ENCODE measurements around the gene YKT6.

The YKT6 gene

DNA sequence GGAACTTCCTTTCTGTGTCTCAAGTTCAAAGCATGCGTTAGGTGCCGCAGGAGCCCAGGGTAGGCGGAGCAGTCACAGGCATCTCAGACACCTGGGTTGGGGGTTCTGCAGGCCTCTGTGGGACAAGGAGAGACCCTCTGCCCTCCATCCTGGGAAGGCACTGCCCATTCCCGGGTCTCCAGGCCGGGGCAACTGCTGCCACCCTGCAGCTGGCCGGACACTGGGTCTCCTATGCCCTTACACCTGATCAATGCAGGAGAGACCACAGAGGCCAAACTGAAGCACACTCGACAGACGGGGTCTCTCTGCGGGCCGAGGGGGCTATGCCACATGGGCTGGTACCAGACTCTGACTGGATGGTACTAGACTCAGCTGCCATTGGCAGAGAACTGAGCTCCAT, 36.9 kb downstream of the YKT6 start:
- DNase-seq = no peak

DNA sequence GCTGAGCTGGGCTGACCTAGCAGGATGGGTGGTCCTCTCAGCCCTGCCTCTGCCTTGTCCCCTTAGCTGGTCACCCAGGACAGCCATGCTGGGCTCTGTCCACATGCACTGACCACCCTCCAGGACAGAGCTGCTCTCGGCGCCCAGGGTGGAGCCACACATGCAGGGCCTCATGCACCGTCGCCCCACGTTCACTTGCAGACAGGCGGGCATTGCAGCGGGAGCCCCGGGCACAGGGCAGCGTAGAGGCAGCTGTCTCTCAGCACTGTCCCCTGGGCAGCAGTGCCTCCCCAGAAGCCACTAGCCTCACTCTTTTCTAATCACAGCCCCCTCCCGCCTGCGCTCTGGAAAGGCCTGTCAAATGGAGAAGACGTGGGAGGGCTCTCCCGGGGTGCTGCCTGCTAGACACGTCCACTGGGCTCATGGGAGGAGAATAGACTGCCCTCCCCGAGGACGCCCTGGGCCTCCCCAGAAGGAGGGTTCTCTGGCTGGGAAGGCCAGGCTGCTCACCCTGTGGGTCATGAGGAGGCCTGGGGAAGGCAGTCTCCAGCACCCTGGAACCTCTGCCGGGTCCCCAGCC, 37.4 kb downstream of the YKT6 start:
- no peak for DNase-seq

DNA sequence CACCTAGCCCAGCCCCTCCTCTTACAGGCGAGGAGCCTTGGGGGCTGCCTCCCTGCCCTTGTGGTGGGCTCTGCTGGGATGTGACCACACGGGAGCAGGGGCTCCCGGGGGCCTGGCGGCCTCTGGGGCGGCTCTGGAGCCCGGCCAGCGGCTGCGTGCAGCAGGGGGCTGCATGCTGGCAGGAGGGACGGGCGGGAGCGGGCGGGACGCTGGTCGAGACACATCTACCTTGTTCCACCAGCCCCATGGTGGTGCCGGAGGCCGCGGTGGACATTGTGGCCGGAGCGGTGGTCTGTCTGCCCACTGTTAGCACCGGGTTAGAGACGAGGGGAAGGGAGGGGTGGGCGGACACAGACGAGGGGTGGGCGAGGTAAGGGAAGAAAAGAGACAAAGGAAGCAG, 38.6 kb downstream of the YKT6 start:
- DNase-seq = no peak

DNA sequence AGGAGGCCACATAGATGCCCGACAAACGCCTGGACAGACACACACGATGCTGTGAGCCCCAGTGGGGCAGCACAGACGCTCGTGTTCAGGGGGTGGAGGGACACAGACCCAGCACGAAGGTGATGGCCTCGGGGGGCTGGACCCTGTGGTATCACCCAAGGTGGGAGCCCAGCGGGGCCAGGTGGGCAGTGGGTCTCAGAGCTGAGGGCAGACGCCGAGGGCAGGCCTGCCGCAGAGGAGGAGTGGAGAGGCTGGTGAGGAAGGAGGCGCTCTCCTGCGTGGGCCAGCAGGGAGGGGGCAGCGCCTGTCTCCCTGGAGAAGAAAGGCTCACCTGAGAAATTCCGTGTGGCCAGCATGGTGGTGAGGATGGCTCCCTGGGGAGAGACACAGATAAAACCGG, 39.6 kb downstream of the YKT6 start:
- DNase-seq = no peak

DNA sequence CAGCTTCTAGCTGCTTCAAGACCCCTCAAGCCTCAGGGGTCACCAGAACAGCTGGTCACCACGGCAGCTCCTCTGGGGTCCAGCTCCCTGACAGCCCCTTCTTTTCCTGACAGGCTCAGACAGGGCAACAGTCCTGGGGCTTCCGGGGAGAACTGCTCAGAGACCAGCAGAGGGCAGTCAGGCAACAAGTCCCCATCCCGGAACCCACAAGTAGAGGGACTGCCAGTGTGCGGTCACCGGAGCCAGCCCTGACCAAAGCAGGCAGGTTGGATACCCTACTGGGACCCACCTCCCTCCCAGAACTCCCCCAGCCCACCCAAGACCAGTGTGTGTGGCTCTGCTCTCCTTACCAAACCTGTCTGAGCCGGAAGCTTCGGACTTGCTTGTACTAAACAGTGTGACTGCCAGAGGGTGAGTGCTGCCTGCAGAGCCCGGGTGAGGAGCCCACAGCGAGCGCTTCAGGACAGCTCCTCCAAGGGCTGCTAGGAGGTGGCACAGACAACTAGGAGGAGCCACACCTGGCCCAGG, 40.3 kb downstream of the YKT6 start:
- DNase-seq = peak; percentile 88

DNA sequence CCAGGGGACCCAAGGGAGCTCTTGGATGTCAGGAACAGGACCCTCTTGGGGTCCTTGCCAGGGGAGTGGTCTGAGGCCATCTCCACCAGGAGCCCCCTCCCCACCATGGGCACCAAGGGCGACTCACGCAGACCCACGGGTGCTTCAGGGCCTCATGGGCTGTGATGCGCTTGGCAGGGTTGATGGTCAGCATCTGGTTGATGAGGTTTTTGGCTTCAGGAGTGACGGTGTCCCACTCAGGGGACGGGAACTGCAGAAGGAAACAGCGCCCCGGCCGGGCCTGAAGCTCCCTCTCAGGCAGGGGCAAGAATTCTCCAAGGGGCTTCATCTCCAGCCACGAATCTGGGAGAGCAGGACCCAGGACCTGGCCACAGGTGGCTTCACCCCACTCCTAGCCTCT, 41.3 kb downstream of the YKT6 start:
- DNase-seq = no peak

DNA sequence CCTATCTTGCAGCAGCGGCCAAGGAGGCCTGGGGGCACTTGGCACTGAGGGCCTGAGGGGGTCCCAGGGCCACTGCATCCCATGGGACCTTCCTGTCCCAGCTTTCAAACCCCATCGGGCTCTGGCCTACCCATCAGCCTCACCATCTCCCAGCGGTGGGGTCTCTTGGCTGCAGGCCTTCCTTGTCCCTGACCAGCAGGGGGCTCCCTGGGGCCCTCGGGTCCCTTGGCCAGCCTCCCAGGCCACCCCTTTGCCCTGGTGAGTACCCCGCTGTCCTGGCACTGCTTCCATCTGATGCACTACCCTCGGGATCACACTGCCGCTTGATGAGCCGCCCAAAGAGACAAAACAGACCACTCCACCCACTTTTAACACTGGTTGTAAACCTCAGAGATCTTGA, 43.5 kb downstream of the YKT6 start:
- peak; percentile 75 for DNase-seq

DNA sequence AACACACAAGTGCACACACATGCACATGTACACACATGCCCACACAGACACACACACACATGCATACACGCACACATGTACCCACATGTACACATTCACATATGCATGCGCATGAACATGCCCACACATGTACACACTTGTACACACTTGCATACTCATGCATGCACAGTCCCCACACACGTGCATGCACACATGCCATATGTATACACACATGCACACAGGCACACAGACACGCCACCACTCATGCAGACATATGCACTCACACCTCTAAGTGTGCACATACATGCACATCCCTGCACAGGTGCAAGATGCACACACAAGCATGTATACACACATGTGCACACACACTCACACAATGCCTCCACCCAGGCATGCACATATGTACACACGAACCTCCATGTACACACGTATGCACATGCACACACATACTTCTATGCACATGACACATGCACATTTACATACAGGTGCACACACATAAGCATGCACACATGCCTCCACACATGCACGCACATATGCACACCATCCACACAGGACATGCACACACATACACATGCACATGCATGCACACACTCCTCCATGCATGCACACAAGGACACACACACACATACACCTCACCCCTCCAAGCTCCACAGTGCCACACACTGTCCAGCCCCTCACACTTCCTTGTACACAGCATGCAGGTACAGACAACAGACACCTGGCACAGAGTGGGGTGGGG, 45.8 kb downstream of the YKT6 start:
- no peak for DNase-seq

DNA sequence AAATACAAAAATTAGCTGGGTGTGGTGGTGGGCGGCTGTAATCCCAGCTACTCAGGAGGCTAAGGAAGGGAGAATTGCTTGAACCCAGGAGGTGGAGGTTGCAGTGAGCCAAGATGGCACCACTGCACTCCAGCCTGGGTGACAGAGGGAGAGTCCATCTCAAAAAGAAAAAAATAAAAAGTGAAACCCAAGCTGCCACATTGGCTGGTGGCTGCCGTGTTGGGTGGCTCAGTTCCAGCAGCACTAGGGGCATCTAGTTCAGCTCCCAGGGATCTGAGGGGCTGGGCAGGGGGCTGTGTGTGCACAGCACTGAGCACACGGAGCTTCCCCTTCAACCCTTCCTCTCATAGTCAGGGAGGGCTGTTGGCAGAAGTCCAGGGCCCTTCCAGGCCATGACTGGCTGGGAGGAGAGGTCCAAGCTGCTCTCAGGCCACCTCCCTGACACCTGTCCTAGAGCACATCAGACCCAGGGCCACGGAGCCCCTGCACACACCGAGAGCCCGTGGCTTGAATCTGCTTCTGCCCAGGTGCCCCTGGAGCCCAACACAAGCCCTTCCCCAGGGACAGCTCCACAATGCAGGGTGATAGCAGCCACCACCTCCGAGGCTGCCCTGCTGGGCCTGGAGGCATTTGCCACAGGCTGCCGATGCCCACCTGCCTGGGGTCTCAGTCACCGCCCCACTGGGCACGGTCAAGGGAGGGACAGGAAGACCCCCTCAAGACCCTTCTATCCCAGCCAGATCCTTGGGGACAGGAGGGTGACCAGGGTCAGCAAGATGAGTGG, 47.3 kb downstream of the YKT6 start:
- DNase-seq = no peak

DNA sequence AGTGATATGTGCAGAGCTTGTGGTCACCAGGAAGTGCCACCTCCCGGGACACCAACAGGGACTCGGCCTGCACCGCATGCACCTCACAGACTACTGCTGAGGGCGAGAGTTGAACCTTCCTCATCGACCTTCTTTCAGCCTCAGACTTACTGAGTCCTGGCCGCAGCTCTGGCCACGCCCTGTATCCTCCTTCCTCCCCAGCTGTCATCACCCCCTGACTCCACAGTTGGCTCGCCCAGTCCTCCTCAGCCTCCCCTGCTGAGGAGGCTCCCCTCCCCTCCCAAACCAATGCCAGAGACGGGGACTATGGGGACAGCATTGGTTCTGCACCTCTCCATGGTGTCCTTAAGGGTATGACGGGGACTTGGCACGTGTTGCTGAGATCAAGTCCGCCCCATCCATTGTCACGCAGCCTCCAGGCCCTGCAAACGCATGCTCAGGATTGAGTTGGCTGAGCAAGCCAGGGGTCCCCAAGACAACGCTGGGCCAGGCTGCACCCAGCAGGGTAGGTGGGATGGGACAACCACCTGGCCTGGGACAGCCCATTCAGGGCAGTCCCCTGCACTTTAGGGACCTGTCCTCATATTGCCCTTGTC, 49.0 kb downstream of the YKT6 start:
- DNase-seq = no peak

DNA sequence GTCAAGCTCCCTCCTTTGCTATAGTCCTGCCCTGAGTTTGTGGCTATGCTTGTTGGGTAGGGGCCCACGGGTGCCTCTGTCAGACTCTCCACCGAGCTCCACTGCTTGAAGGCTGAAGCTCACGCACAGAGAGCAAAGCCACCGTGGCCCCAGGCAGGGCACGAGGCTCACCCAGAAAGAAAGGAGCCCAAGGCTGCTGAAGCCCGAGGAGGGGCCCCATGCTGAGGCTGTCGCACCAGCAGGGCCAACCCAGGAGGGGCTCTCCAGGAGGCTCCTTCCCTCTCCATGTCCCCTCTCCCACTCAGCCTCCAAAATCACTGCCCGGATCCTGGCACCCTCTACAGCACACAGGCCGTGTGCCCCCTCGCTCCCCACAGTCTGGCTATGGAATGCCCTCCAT, 50.5 kb downstream of the YKT6 start:
- no peak for DNase-seq

DNA sequence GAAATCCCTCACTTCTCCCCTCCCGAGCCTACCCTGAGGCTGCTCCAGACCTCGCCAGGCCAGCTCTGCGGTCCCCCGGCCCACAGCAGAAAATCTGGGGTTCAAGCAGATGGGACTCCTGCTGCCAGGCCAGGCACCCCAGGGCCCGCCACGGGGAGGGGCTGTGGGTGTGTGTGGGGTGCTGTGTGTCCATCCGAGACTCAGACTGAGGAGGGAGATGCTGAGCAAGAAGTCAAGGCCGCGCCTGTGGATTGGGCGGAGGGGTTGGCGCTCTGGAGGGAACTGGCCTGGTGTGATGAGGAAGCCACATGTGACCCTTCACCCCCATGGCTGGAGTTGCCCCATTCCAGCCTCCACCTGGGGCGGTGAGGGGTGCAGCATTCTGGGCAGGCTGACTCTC, 51.1 kb downstream of the YKT6 start:
- no peak for DNase-seq

DNA sequence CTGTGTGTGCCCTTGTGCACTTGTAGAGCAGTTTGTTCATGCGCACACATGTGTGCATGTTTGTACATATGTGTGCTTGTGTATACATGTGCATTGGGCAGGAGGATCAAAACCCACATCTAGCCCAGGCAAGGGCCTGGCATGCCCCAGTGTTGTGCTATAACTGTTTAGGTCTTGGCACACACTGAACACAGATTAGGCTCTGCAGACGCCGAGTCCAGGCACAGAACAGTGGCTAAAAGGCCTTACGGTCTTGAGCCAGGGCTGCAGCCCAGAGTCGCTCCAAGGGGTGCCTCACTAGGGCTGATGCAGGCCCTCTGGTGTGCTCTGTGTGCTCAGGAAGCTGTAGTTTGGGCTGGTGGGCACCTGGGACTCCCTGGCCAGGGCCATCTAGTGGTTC, 55.7 kb downstream of the YKT6 start:
- no peak for DNase-seq

DNA sequence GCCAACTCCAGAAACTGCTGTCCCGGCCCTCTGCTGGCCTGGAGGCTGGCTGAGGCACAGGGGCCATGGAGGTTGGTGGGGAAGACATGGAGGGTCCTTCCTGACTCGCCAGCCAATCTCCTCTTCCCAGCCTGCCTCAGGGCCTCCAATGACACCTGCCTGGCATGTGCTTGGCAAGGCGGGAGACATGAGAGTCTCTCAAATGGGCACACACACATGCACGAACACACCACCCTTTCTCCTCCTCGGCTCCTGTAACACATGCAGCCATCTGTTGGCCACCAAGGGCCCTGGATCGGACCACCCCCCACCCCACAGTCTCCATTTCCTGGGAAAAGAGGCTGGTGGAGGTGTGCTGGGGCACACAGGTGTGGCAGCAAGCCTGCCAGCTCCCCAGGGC, 56.4 kb downstream of the YKT6 start:
- DNase-seq = no peak

DNA sequence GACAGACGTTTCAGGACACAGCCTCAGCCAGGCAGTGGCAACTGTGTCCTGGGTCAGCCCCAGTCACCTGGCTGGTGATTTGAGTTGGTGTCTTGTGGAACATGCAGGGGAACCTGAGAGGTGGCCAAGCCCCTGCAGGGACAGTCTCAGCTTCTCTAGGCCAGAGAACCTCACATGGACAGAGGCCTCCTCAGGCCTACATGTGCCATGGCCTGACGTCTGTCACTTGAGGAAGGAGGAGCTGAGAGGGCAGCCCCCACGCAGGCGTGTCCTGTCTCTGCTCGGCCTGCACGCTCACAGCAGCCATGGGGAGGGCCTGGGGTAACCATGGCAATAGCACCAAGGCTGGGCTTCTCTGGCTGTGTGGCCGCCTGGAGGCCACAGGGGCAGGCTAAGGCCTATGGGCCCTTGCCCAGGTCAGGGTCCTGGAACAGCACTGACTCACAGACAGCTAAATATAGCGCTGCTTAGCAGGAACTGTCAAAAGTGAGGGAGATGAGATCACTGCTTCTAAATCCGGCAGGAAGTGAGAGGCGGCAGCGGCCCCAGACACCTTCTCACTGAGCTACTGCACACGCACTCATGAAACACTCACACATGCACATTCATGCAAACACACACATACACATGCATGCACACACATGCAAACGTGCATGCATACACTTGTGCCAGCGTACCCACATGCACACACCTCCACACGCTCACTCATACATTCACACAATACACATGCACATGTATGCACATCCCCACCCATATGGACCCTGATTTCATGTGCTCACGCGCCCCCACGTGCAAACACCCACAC, 57.0 kb downstream of the YKT6 start:
- peak; percentile 95 for DNase-seq

DNA sequence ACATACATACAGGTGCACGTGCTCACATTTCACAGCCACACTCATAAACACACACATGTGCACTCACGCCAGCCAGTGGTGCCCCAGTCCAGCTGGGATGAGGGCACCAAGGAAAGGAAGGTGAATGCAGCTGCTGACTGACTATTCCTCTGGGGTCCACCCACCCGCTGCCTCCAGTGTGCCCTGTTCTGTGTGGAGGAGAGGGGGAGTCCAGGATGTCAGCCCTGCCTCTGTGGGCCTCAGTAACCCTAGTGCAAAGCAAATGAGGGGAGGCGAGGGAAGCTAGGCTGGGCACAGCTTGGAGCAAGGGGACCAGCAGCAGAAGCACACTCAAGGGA, 57.6 kb downstream of the YKT6 start:
- no peak for DNase-seq

DNA sequence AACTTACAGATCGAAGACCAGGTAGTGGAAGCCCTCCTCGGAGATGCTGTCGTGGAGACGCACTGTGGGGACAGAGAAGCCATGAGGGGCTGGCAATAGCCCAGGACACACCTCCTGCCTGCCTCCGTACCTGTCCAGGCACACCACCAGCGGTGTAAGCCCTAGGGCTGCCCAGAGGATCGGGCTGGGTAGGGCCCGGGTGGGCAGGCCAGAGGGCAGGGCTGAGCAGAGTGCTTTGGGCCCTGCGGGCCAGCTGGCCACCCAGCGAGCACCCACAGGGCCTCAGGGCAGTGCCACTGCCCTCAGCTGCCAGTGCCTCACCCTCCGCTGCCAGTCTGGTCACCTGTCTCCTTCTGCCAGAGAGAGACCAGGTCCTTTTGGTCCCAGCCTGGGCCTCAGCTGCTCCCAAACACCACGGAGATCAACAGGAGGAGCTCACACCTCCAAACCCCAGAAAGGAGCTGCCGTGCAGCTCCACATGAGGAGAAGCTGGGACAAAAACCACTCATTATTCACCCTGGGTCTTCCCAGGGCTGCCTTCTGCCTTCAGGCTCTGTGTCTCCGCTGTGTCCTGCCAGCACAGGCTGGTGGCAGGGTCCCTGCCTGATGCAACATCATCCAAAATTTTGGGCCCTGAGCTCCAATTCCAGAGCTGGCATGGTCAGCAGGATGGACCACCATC, 58.2 kb downstream of the YKT6 start:
- DNase-seq = peak; percentile 66

DNA sequence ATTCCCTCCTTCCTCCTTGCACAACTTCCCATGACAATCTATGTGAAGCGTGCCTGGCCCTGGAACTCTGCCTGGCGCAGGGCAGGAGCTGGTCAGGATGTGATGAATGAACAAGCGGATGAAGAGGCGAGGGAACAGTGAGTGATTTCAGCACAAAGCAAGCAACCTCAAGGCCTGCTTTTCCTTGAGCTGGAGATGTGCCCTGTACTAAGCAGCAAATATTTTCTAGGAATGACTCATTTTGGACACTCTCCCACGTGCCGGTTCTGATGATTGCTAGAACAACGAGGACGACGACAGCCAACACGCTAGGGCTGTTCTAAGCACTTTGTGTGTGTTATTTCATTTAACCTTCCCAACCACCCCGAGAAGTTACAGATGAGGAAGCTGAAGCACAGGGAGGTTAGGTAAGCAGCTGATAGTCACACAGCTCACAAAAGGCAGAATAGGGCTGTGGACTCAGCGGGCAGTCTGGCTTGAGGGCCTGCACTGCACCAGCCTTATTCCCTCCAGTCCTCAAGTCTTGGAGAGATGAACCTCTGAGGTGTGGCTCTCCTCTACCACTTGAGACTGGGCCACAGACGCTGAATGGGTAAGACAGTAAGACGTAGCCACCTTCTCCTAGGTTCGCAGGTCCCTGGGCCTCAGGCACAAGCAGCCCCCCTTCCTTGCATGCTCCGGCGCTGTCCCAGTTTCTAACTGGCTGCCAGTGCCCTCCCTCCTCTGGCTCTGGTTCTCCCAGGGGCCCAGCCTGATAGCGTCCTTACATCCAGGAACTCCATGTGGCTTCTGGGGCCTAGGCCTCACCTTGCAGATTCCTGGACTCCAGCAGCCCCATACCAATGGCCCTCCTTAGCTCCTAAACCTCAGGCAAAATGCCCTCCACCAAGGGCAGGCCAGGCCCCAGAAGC, 59.0 kb downstream of the YKT6 start:
- DNase-seq = no peak

DNA sequence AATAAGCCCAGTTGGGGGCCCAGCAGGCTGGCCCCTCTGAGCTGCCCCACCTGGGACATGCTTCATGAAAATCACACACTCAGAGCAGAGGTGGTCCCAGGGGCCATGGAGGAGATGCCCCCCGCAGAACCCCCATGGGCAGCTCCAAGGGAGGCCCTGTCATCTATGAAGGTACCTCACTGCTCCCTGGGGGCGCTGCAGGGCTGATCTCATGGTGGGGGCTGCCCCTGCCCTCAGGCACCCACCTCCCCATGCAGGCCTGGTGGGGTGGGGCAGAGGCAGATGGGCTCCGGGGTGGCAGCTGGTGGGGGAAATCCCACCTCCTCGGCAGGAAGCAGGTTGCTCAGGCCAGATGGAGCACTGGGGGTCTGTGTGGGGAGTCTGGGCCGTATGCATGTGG, 60.5 kb downstream of the YKT6 start:
- no peak for DNase-seq

DNA sequence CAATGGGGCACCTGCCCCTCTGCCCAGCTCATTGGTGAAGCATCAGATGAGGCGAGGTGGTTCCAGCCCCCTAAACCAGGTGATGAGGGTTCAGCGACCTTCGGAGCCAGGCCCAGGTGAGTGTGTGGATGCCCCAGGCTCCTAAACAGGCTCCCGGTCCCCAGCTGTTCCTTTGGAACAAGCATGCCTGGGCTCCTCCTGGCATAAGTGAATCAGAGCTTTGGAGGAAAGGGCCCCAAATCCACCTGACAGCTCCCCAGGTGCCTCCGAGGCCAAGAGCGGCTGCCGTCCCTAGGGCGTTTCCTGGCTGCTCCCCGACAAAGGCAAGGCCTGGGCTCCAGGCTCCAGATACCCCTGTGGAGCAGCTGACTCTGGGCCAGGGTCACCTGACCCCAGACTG, 61.3 kb downstream of the YKT6 start:
- DNase-seq = no peak
